GM12878 (cell line): ENCODE data around the gene WBP1L. TPM values are rescaled to one million over a fixed set of nuclear protein-coding genes. Genes with fewer than 3 reads are reported as not detected.

ENCODE experiments used
- ATAC-seq: fragments of 200-7000 bp; cut with Tn5 transposase; 3 replicates; pipeline ENCODE4 v1.9.1; 2020; ENCODE audit warnings: mild to moderate bottlenecking, moderate library complexity
- BruUV-seq: library from RNA; stranded (reverse); fragments of 400-500 nt; replicated peaks from 2 replicates; lab custom pipeline; 2021; lab: Mats Ljungman, UMichigan
- CTCF ChIA-PET: fragments of 300-600 bp; sonication (Branson Sonifier 250); formaldehyde crosslinking; extraction: SDS; loops from one replicate; lab custom pipeline; 2021; ENCODE audit warnings: inconsistent platforms; lab: Yijun Ruan, JAX
- POLR2A ChIA-PET: fragments of 350-600 bp; formaldehyde crosslinking; extraction: SDS; loops from one replicate; lab custom pipeline; 2021; ENCODE audit warnings: inconsistent platforms; lab: Charles Lee
- RAD21 ChIA-PET: fragments of 300-600 bp; sonication (Branson Sonifier 250); formaldehyde crosslinking; loops from one replicate; lab custom pipeline; 2023; ENCODE audit warnings: antibody characterized with exemption; ENCODE audit not compliant: unreplicated experiment; lab: Charles Lee
- SMC1A ChIA-PET: fragments of 300-600 bp; sonication (Branson Sonifier 250); formaldehyde crosslinking; loops from one replicate; lab custom pipeline; 2023; ENCODE audit not compliant: unreplicated experiment, uncharacterized antibody; lab: Charles Lee
- DNase-seq: peaks from one replicate; pipeline ENCODE4 v3.0.0-alpha.2; 2011; ENCODE audit warnings: low read depth, low spot score
- FAIRE-seq: peaks from 3 replicates; lab custom pipeline; 2011; peaks lifted over from hg19 to GRCh38; lab: Jason Lieb, UNC
- H2AFZ ChIP-seq: 2 replicates; pipeline ENCODE4 v1.6.0; 2011; ENCODE audit warnings: low read depth, low read length, control low read depth; ENCODE audit not compliant: control insufficient read depth
- H3K27ac ChIP-seq: 2 replicates; pipeline ENCODE4 v1.5.1; 2011; ENCODE audit warnings: control low read depth; ENCODE audit not compliant: control insufficient read depth, insufficient read depth
- H3K27me3 ChIP-seq, 2 experiments: replicated peaks in 1 of 2; 2 replicates each; pipeline versions ENCODE4 v1.6.0 to v1.6.1; 2011; ENCODE audit warnings: low read length in 1 of 2; ENCODE audit not compliant: control insufficient read depth in 2 of 2, insufficient read depth in 2 of 2
- H3K36me3 ChIP-seq, 2 experiments: 2 replicates each; pipeline ENCODE4 v1.5.1; 2011; ENCODE audit warnings: low read length in 1 of 2; ENCODE audit not compliant: control insufficient read depth in 2 of 2, insufficient read depth in 2 of 2
- H3K4me1 ChIP-seq: 2 replicates; pipeline ENCODE4 v1.6.1; 2011; ENCODE audit warnings: mild to moderate bottlenecking, low read length, moderate library complexity, mixed read lengths; ENCODE audit not compliant: control insufficient read depth, insufficient read depth
- H3K4me2 ChIP-seq: 2 replicates; pipeline ENCODE4 v1.6.0; 2011; ENCODE audit warnings: control low read depth; ENCODE audit not compliant: control insufficient read depth, insufficient read depth
- H3K4me3 ChIP-seq: fragments of 200-600 bp; sonication (generic); 2 replicates; pipeline ENCODE4 v1.5.1; 2016
- H3K79me2 ChIP-seq: 2 replicates; pipeline ENCODE4 v1.6.0; 2011; ENCODE audit warnings: low read length; ENCODE audit not compliant: control insufficient read depth, insufficient read depth
- H3K9ac ChIP-seq: 2 replicates; pipeline ENCODE4 v1.8.0; 2011; ENCODE audit warnings: low read length, control low read depth, mixed read lengths; ENCODE audit not compliant: control insufficient read depth, insufficient read depth
- H3K9me3 ChIP-seq: replicated peaks from 3 replicates; pipeline ENCODE4 v1.5.1; 2011; ENCODE audit warnings: mild to moderate bottlenecking, low read length; ENCODE audit not compliant: control insufficient read depth, insufficient read depth
- H4K20me1 ChIP-seq: 2 replicates; pipeline ENCODE4 v1.6.0; 2011; ENCODE audit not compliant: control insufficient read depth, insufficient read depth
- BCLAF1 ChIP-seq: fragments of 450-650 bp; IDR thresholded peaks from 2 replicates; pipeline ENCODE4 v1.6.1; 2017; ENCODE audit warnings: antibody characterized with exemption, mild to moderate bottlenecking, moderate library complexity
- GABPA ChIP-seq: IDR thresholded peaks from 2 replicates; pipeline ENCODE4 v1.6.1; 2014; ENCODE audit warnings: antibody characterized with exemption, low read depth, mild to moderate bottlenecking, inconsistent platforms
- JUND ChIP-seq: IDR thresholded peaks from 2 replicates; pipeline ENCODE4 v1.6.1; 2012; ENCODE audit warnings: low read depth, mild to moderate bottlenecking, low read length, improper control_type of control experiment, moderate library complexity
- KAT2A ChIP-seq: conservative IDR thresholded peaks from 2 replicates; pipeline ENCODE4 v1.6.1; 2011; ENCODE audit warnings: low read depth, low read length; ENCODE audit not compliant: control insufficient read depth
- PAX8 ChIP-seq: fragments of 450-650 bp; IDR thresholded peaks from 2 replicates; pipeline ENCODE4 v1.6.1; 2017; ENCODE audit warnings: mild to moderate bottlenecking, moderate library complexity
- RAD21 ChIP-seq: IDR thresholded peaks from 2 replicates; pipeline ENCODE4 v1.6.1; 2011; ENCODE audit warnings: mild to moderate bottlenecking, low read depth, low read length, moderate library complexity; ENCODE audit not compliant: insufficient read depth
- RELA ChIP-seq: fragments of 450-650 bp; IDR thresholded peaks from 2 replicates; pipeline ENCODE4 v1.8.0; 2014; ENCODE audit warnings: borderline replicate concordance; ENCODE audit not compliant: partially characterized antibody
- SMAD1 ChIP-seq: fragments of 450-650 bp; IDR thresholded peaks from 2 replicates; pipeline ENCODE4 v1.6.1; 2018; ENCODE audit warnings: mild to moderate bottlenecking, low read depth; ENCODE audit not compliant: partially characterized antibody
- SP1 ChIP-seq: IDR thresholded peaks from one replicate; pipeline ENCODE4 v1.6.1; 2011; ENCODE audit warnings: low read depth, low read length
- SPI1 ChIP-seq: IDR thresholded peaks from 2 replicates; pipeline ENCODE4 v1.6.1; 2011; ENCODE audit warnings: low read depth, mild to moderate bottlenecking, low read length, moderate library complexity, borderline replicate concordance; ENCODE audit not compliant: insufficient read depth
- TBL1XR1 ChIP-seq: IDR thresholded peaks from 2 replicates; pipeline ENCODE4 v1.6.1; 2012; ENCODE audit warnings: low read depth, low read length, improper control_type of control experiment
- TCF12 ChIP-seq: IDR thresholded peaks from 2 replicates; pipeline ENCODE4 v1.6.1; 2011; ENCODE audit warnings: low read depth, mild to moderate bottlenecking, low read length
- TCF3 ChIP-seq: IDR thresholded peaks from 2 replicates; pipeline ENCODE4 v1.6.1; 2012; ENCODE audit warnings: low read depth, mild to moderate bottlenecking, low read length, borderline replicate concordance; ENCODE audit not compliant: insufficient read depth
- ZSCAN29 ChIP-seq: fragments of 450-650 bp; IDR thresholded peaks from 2 replicates; pipeline ENCODE4 v1.6.1; 2017; ENCODE audit warnings: mild to moderate bottlenecking, moderate library complexity
- WGBS: methylation state at CpG from one replicate; pipeline ENCODE4 v1.1.6; 2016; ENCODE audit warnings: low lambda C conversion rate; ENCODE audit not compliant: insufficient replicate concordance, insufficient coverage; ENCODE audit errors: missing lambda C conversion rate; 5-methylcytosine and 5-hydroxymethylcytosine counted together
- in situ Hi-C: fragments of 300-500 bp; cut with MboI; formaldehyde crosslinking; loops from 9 replicates; pipeline ENCODE4 v1.14.3; 2018; ENCODE audit warnings: mixed read lengths
- intact Hi-C: fragments of 100-400 bp; cut with micrococcal nuclease; formaldehyde crosslinking; loops from one replicate; pipeline ENCODE4 v1.14.2; 2022; ENCODE audit not compliant: unreplicated experiment
- polyA plus RNA-seq, 11 experiments: library from polyadenylated mRNA; depleted of rRNA in 4 of 11; unstranded in 6 of 11; stranded (reverse) in 5 of 11; fragments of >200 nt; fragmentation: Nextera tagmentation in 4 of 11; fragmentation: Illumina TruSeq in 1 of 11; extraction: Ambion mirVana in 4 of 11; extraction: Trizol in 1 of 11; gene quantifications; 1 replicate in 1 of 11; 2 replicates in 10 of 11; pipeline versions ENCODE4 v1.2.1 to v1.2.3, GENCODE V29; 2011 to 2016; ENCODE audit warnings: inconsistent platforms in 2 of 11, missing spikeins in 2 of 11, low read depth in 1 of 11
- total RNA-seq, 4 experiments: library from RNA; depleted of rRNA in 3 of 4; stranded (reverse); fragments of >200 nt in 3 of 4; fragmentation: Illumina TruSeq in 1 of 4; extraction: Trizol in 1 of 4; gene quantifications; 2 replicates each; pipeline versions ENCODE4 v1.2.1 to v1.2.3, GENCODE V29; 2013 to 2021
- TF ChIP-seq, protein P1 (sequence below): IDR thresholded peaks from 2 replicates; pipeline ENCODE4 v1.6.1; 2012; ENCODE audit warnings: low read length, inconsistent platforms
- TF ChIP-seq, protein P2 (sequence below): fragments of 450-650 bp; formaldehyde crosslinking; IDR thresholded peaks from 2 replicates; pipeline ENCODE4 v1.4.0; 2020; ENCODE audit warnings: mild to moderate bottlenecking, moderate library complexity

Gene WBP1L
- total and polyA plus RNA-seq, 10 of the 15 experiments (the other 5 are each of a cell fraction or from before 2014, with no cell fraction given): 3.7 to 18.8 (median 12.3) TPM

DNA sequence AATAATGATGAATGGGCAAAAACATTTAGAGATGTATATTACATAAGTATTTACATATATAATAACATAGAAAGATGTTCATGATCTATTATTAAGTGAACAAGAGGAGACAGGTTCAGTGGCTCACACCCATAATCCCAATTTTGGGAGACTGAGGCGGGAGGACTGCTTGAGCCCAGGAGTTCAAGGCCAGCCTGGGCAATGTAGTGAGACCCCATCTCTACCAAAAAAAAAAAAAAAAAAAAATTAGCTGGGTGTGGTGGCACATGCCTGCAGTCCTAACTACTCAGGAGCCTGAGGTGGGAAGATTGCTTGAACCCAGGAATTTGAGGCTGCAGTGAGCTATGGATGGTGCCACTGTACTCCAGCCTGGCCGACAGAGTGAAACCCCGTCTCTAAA, 42.0 kb upstream of the WBP1L start:
- H3K27ac ChIP-seq: no peak overlapping the region
- ChIA-PET POLR2A (interaction anchor here (0.6 to 2.5 kb wide), 10 partner anchors 10 to 280 kb away, joined by 3 to 21 read pairs (median 4); no protein-coding TSS in a partner anchor), RAD21 (interaction anchor here (0.7 to 1.8 kb wide), 3 partner anchors 8 to 41 kb away, joined by 3 to 7 read pairs (median 5); partner anchors contain the start of genes ARL3 and SFXN2), CTCF (interaction anchor here (0.6 to 3.2 kb wide), 7 partner anchors 10 to 651 kb away, joined by 3 to 13 read pairs (median 7); partner anchors contain the start of gene ARL3), SMC1A (interaction anchor here (0.9 to 3.9 kb wide), 6 partner anchors 8 to 101 kb away, joined by 3 to 32 read pairs (median 6); no protein-coding TSS in a partner anchor)
- intact Hi-C loops (no loop called here), in situ Hi-C loops (no loop called here)
- H3K27me3 ChIP-seq: no peaks in the 10 kb centered on the region
- no peak overlapping the region for H2AFZ ChIP-seq
- no peak for TF ChIP-seq BCLAF1
- TF ChIP-seq TBL1XR1: no peak
- no peak for TF ChIP-seq RELA
- TF ChIP-seq PAX8: no peak
- TF ChIP-seq, protein P1, sequence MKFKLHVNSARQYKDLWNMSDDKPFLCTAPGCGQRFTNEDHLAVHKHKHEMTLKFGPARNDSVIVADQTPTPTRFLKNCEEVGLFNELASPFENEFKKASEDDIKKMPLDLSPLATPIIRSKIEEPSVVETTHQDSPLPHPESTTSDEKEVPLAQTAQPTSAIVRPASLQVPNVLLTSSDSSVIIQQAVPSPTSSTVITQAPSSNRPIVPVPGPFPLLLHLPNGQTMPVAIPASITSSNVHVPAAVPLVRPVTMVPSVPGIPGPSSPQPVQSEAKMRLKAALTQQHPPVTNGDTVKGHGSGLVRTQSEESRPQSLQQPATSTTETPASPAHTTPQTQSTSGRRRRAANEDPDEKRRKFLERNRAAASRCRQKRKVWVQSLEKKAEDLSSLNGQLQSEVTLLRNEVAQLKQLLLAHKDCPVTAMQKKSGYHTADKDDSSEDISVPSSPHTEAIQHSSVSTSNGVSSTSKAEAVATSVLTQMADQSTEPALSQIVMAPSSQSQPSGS: no peak
- TF ChIP-seq TCF3: no peak
- no peak for TF ChIP-seq ZSCAN29
- no peak for TF ChIP-seq SPI1
- TF ChIP-seq JUND: no peak
- no peak for TF ChIP-seq SMAD1
- TF ChIP-seq, protein P2, sequence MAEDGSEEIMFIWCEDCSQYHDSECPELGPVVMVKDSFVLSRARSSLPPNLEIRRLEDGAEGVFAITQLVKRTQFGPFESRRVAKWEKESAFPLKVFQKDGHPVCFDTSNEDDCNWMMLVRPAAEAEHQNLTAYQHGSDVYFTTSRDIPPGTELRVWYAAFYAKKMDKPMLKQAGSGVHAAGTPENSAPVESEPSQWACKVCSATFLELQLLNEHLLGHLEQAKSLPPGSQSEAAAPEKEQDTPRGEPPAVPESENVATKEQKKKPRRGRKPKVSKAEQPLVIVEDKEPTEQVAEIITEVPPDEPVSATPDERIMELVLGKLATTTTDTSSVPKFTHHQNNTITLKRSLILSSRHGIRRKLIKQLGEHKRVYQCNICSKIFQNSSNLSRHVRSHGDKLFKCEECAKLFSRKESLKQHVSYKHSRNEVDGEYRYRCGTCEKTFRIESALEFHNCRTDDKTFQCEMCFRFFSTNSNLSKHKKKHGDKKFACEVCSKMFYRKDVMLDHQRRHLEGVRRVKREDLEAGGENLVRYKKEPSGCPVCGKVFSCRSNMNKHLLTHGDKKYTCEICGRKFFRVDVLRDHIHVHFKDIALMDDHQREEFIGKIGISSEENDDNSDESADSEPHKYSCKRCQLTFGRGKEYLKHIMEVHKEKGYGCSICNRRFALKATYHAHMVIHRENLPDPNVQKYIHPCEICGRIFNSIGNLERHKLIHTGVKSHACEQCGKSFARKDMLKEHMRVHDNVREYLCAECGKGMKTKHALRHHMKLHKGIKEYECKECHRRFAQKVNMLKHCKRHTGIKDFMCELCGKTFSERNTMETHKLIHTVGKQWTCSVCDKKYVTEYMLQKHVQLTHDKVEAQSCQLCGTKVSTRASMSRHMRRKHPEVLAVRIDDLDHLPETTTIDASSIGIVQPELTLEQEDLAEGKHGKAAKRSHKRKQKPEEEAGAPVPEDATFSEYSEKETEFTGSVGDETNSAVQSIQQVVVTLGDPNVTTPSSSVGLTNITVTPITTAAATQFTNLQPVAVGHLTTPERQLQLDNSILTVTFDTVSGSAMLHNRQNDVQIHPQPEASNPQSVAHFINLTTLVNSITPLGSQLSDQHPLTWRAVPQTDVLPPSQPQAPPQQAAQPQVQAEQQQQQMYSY (CRISPR knock-in tag): no peak
- no peak for TF ChIP-seq GABPA
- TF ChIP-seq SP1: no peak
- TF ChIP-seq KAT2A: no peak
- TF ChIP-seq RAD21: no peak
- TF ChIP-seq TCF12: no peak
- H4K20me1 ChIP-seq: no peaks in the 10 kb centered on the region
- no TSS peak for BruUV-seq
- 98% methylated on average over 3 of the region's 3 CpGs for WGBS
- DNase-seq: no peak
- peaks cover 2% of the 10 kb centered on the region for H3K79me2 ChIP-seq
- no peaks in the 10 kb centered on the region for H3K9me3 ChIP-seq
- no peak for FAIRE-seq
- peaks cover 4 to 10% of the 10 kb centered on the region in 2 experiments for H3K36me3 ChIP-seq
- no peak overlapping the region for H3K4me2 ChIP-seq
- peaks cover 6% of the 10 kb centered on the region for H3K4me1 ChIP-seq
- ATAC-seq: no peak
- no peak overlapping the region for H3K9ac ChIP-seq
- H3K4me3 ChIP-seq: no peak overlapping the region
